RWPE2 (cell line): ENCODE results near the gene E2F4.

Experiments used
- ATAC-seq: fragments of 200-7000 bp; cut with Tn5 transposase; 3 replicates; pipeline ENCODE4 v1.9.1; 2021; ENCODE audit warnings: low read depth
- DNase-seq: peaks from one replicate; pipeline ENCODE4 v3.0.0-alpha.2; 2020; ENCODE audit warnings: low spot score
- H3K27ac ChIP-seq: fragments of 450-650 bp; 2 replicates; pipeline ENCODE4 v1.5.1; 2017; ENCODE audit warnings: mild to moderate bottlenecking; ENCODE audit not compliant: poor library complexity, severe bottlenecking
- H3K27me3 ChIP-seq: fragments of 250-450 bp; sonication (Bioruptor Pico); 2 replicates; pipeline ENCODE4 v1.5.1; 2021; ENCODE audit warnings: mild to moderate bottlenecking, moderate library complexity; ENCODE audit not compliant: insufficient read depth, poor library complexity, severe bottlenecking
- H3K36me3 ChIP-seq: fragments of 250-450 bp; sonication (Bioruptor Pico); 2 replicates; pipeline ENCODE4 v1.5.1; 2020; ENCODE audit warnings: low read depth, mild to moderate bottlenecking, moderate library complexity
- H3K4me1 ChIP-seq: fragments of 250-450 bp; sonication (Bioruptor Pico); 2 replicates; pipeline ENCODE4 v1.5.1; 2021; ENCODE audit warnings: mild to moderate bottlenecking, moderate library complexity; ENCODE audit not compliant: insufficient read depth, poor library complexity, severe bottlenecking
- H3K4me3 ChIP-seq: fragments of 250-450 bp; sonication (Bioruptor Pico); 2 replicates; pipeline ENCODE4 v1.5.1; 2021; ENCODE audit warnings: mild to moderate bottlenecking, moderate library complexity; ENCODE audit not compliant: severe bottlenecking
- H3K9me3 ChIP-seq: fragments of 250-450 bp; sonication (Bioruptor Pico); 2 replicates; pipeline ENCODE4 v1.5.1; 2021; ENCODE audit warnings: mild to moderate bottlenecking, moderate library complexity; ENCODE audit not compliant: severe bottlenecking
- TF ChIP-seq, protein P1 (sequence below): fragments of 450-650 bp; IDR thresholded peaks from one replicate; pipeline ENCODE4 v1.5.1; 2017; ENCODE audit warnings: mild to moderate bottlenecking, moderate library complexity; ENCODE audit not compliant: poor library complexity, severe bottlenecking

E2F4 gene

DNA sequence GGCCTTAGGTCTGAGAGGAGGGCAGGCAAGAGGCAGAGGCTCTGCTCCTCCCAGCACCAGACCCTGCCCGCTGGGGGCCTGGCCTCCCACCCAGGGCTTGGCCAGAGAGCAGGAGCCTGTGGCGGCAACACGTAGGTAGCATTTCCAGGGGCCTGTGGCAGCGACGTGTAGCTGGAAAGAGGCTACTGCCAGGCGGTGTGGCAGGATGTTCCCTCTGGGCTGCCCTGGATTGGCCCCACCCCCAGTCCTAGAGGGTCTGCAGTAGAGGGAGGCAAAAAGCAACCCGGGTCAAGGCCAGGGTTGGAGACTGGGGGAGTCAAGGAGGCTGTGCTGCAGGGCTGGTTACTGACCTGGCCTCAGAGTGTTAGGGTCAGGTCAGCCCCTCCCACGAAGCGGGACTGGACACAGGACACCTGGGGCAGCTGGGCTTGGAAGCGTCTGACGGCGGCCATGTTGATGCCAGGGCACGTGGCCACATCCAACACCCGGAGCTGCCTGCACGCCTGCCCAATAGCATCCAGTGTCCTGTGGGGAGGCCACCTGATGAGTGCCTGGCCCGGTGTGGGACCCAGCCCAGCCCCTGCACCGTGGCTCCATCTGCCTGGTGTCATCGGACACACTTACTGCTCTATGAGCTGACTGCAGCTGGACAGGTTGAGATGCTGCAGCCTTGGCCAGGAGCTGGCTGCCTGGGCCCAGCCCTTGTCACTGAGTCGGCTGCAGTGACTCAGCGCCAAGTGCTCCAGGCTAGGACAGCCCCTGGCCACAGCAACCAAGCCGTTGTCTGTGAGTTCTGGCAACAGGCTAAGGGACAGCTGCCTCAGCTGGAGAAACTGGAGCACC lies 15.5 kb downstream of the E2F4 start:
- ATAC-seq: peak; percentile 49
- no peak overlapping the region for H3K4me3 ChIP-seq
- H3K27me3 ChIP-seq: no peaks in the 10 kb centered on the region
- H3K9me3 ChIP-seq: no peaks in the 10 kb centered on the region
- peak; percentile 72 for DNase-seq
- peak overlapping the region; percentile 92 for H3K27ac ChIP-seq
- peaks cover 34% of the 10 kb centered on the region for H3K4me1 ChIP-seq
- H3K36me3 ChIP-seq: peaks cover 7% of the 10 kb centered on the region
- TF ChIP-seq, protein P1, sequence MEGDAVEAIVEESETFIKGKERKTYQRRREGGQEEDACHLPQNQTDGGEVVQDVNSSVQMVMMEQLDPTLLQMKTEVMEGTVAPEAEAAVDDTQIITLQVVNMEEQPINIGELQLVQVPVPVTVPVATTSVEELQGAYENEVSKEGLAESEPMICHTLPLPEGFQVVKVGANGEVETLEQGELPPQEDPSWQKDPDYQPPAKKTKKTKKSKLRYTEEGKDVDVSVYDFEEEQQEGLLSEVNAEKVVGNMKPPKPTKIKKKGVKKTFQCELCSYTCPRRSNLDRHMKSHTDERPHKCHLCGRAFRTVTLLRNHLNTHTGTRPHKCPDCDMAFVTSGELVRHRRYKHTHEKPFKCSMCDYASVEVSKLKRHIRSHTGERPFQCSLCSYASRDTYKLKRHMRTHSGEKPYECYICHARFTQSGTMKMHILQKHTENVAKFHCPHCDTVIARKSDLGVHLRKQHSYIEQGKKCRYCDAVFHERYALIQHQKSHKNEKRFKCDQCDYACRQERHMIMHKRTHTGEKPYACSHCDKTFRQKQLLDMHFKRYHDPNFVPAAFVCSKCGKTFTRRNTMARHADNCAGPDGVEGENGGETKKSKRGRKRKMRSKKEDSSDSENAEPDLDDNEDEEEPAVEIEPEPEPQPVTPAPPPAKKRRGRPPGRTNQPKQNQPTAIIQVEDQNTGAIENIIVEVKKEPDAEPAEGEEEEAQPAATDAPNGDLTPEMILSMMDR: no peak

DNA sequence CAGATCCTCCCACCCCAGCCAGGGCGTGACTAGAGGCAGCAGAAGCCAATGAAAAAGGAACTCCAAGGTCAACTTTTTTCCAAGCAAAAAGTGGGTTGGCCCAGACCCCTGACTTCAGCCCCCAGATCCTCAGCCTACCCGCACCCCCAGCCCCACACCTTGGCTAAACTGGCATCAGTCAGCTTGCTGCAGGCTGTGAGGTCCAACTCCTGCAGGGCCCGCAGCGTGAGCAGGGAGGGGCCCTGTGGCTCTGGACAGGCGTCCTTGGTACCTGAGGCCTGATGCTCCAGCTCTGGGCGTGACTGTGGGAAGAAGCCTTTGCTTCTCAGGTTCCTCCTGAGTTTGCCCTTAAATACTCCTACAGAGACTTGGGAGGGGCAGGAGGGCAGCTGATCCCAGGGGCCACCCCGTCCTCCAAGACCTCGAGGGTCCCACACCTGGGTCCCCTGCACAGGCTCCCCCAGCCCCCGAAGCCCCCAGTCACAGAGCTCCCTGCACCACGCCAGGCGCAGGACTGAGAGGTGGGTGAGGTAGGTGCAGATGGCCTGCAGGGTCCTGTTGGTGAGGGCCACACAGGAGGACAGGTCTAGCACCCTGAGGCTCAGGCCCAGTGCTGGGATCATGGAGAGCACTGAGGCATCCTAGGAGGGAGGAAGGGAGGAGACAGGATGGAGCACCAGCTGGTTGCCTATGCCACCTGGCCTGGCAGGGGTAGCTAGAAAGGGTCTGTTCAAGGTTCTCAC lies 16.4 kb downstream of the E2F4 start:
- Histone ChIP-seq H3K36me3 (no peaks in the 10 kb centered on the region; the same call in none of the 2 replicates), H3K9me3 (no peaks in the 10 kb centered on the region), H3K27me3 (no peaks in the 10 kb centered on the region), H3K4me1 (peaks cover 42% of the 10 kb centered on the region), H3K4me3 (no peak overlapping the region), H3K27ac (peak overlapping the region; percentile 92)
- TF ChIP-seq, protein P1: no peak
- DNase-seq (peak; percentile 62), ATAC-seq (no peak; the same call in 2 of the 3 replicates)

- H3K27me3 ChIP-seq: no peaks in the 10 kb centered on the region
- TF ChIP-seq, protein P1: no peak
- DNase-seq: peak; percentile 59
- no peak overlapping the region for H3K4me3 ChIP-seq
- H3K36me3 ChIP-seq: no peaks in the 10 kb centered on the region; the same call in 1 of the 2 replicates
- H3K27ac ChIP-seq: no peak overlapping the region
- peaks cover 51% of the 10 kb centered on the region for H3K4me1 ChIP-seq
- no peaks in the 10 kb centered on the region for H3K9me3 ChIP-seq
- ATAC-seq: no peak
Measured at GRCh38 chr16:67209565-67209964, 17.6 kb downstream of the E2F4 start.

DNA sequence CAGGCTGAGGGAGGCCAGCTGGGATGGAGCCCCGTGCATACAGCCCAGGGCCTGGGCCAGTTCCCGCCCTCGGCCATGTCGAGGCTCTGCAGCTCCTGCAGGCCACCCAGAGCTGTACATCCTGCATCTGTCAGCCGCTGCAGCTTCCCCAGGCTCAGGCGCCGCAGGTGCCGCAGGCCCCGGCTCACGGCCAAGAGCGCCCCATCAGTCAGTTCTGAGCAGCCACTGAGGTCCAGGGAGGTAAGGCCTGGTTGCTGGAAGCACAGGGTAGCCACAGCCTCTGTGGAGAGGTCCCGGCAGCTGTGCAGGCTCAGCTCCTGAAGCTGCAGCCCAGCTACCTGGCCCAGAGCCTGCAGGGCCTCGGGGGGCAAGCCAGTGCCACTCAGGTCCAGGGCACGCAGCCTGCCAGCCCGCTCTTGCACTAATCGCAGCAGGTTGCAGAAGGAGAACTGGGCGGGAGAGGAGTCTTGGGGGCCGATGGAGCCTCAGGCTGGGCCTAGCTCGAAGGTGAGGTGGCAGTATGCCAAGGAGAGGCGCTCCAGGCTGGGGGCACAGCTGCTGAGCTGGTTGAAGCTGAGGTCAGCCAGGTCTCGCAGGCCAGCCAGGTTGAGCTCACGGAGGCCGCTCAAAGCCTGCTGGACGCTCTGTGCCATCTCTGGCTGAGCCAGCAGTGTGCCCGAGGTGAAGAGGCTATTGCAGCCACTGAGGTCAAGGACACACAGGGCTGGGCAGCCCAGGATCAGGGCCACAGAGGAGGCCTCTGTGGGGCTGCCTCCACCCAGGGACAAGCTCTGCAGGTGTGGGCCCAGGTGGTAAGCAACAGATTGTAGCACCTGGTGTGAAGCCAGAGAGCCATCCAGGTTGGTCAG lies 18.3 kb downstream of the E2F4 start:
- TF ChIP-seq, protein P1: no peak
- no peaks in the 10 kb centered on the region for H3K9me3 ChIP-seq
- no peak overlapping the region for H3K4me3 ChIP-seq
- H3K36me3 ChIP-seq: no peaks in the 10 kb centered on the region
- H3K27me3 ChIP-seq: no peaks in the 10 kb centered on the region
- ATAC-seq (no peak), DNase-seq (peak; percentile 58)
- no peak overlapping the region for H3K27ac ChIP-seq
- H3K4me1 ChIP-seq: peaks cover 51% of the 10 kb centered on the region
